DMS53 (cell line): Measurements from ENCODE around the gene MRPL54.
A peak's percentile ranks its signal among the peaks of the same experiment; 100 is the strongest.

ENCODE experiments used
- DNase-seq: peaks from one replicate; lab custom pipeline; 2025; lab: John Stamatoyannopoulos, UW

The MRPL54 gene

DNA sequence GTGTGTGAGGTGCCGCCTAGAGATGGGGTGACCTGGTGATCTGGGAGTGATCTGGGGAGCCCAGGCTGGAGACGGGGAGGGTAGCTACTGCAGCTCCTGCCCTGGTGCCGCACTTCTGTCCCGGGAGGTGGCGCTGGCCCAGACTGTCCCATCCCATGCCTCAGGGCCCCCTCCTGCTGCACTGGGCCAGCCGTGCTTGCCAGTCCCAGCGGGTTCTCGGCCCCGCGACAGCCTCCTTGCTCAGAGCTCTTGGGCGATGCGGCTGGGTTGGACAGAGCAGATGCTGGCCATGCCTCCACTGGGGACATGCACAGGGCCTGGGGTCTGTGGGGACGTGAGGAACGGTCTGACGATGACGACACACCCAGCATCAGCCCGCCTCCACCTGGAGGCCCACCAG is 7.0 kb downstream of the MRPL54 start:
- no peak for DNase-seq

DNA sequence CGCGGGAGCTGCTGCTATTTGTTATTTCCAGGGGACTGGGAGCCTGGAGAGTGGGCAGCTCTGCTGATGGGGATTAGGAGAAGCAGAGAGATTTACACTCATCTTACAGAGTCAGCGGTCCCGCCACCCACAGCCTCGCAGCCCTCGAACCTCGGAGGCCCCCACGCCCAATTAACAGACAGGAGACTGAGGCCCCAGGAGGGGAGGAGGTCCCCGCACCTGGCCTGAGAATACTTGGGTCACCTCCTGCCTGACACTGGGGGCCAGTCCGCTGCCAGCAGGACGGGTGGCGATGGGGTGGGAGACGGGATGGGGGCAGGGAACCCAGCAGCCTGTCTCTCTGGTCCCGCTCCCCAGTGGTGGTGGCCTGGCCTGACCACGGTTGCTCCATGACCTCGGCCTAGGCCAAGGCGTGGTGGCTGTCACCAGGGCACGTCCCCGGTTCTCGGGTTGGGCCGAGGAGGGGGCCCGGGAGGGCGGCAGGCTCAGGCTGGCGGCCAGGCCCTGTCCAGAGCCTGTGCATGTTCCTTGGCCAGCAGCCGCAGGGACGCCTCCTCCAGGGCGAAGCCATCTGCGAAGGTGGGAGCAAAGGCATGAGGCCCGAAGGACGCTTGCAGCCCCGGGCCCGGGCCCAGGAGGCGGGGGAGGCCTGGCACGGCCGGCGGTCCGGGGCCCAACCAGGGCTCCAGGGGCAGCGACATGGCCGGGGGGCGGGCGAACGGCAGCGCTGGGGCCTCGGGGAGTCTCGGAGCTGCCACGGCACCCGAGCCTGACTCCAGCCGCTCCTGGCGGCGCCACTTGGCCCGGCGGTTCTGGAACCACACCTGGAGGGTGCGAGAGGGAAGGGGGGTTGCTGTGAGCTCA is 7.9 kb downstream of the MRPL54 start:
- DNase-seq: no peak

DNA sequence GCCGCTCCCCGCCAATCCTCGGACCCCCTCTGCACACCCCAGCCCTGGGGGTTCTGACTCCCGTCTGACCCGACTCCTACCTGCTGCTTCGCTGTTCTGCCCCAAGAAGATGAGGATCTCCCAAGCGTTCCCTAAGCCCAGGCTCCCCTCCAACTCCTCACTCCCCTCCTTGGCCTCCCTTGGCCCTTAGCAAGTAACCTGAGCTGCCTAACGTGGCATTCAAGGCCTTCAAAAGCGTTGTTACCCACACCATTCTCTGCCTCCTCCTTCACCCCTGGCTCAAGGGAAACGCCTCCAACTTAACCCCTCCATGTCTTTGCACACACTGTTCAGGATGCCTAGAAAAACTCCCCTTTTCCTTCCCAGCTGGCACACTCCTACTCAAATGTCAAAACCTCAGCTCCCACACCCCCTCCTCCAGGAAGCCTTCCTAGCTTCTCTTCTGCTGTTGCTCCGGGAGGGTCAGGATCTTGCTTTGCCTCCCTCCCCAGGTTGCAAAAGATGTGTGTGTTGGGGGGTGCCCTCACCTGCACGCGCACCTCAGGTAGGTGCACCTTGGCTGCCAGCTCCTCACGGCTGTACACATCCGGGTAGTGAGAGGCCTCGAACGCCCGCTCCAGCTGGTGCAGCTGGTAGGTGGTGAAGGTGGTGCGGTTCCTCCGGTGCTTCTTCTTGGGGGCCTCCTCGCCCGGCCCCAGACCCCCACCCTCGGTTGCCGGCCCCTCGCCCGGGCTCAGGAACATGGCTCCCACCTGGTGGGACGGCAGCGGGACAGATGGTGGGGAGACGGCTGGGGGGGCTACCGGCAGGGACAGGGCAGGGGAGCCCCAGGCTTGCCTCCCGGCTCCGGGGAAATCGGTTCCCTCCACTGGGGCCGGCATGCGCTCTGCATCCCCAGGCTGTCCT is 8.8 kb downstream of the MRPL54 start:
- no peak for DNase-seq

DNA sequence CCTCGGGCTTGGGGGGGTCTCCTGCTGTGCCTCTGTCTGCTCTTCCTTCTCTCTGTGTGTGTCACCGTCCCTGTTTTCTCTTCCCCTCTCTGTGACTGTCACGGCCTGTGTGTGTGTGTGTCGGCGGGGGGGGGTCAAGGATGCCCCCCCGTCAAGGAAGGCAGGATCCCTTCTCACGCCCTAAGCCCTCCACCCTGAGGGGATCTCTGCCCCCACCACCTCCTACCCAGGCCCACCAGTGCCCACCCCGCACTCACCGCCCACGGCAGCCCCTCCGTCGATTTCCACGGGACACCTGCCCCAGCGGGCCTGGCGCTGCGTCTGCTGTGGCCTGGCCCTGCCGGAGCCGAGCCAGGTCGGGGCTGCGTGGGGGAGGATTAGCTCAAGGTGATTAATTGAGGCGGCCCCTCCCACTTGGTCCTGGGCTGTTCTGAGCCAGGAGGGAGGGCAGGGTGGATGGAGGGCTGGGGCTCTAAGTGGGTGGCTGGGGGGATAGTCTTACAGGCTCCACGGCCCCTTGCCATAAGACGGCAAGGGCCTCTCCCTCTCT is 9.5 kb downstream of the MRPL54 start, which contains the start of gene RAX2:
Gene RAX2, minus strand, starts transcription at position 323 of the 550 bp plus-strand sequence. CDS start 486 bp downstream, outside the sequence.
- no peak for DNase-seq

DNA sequence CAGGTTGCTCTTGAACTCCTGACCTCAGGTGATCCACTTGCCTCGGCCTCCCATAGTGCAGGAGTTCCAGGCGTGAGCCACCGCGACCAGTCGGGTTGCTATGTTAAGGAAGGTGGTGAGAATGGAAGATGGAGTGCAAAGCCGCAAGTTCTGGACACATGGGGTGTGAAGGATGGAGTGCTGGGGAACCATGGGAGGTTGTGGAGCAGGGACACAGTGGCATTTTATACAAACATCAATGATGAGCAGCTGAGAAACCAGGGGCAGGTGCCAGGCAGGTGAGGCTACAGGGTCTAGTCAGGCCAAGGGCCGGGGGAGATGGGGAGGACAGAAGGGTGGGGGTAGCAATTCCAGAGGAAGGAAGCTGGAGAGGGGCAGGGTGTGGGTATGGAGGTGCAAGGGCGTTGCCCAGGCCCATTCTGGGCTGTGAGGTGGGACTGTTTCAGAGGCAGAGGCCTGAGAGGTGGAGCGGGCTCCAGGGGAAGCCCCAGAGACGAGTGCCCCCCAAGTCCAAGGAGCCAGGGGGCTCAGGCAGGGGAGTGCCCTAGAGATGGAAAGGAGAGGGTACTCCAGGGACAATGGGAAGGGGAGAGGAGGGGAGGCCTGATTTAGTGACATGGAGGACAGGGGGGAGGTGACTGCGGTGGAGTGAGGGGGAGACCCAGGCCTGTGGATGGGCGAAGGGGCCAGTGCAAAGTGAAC is 11.5 kb downstream of the MRPL54 start:
- no peak for DNase-seq

DNA sequence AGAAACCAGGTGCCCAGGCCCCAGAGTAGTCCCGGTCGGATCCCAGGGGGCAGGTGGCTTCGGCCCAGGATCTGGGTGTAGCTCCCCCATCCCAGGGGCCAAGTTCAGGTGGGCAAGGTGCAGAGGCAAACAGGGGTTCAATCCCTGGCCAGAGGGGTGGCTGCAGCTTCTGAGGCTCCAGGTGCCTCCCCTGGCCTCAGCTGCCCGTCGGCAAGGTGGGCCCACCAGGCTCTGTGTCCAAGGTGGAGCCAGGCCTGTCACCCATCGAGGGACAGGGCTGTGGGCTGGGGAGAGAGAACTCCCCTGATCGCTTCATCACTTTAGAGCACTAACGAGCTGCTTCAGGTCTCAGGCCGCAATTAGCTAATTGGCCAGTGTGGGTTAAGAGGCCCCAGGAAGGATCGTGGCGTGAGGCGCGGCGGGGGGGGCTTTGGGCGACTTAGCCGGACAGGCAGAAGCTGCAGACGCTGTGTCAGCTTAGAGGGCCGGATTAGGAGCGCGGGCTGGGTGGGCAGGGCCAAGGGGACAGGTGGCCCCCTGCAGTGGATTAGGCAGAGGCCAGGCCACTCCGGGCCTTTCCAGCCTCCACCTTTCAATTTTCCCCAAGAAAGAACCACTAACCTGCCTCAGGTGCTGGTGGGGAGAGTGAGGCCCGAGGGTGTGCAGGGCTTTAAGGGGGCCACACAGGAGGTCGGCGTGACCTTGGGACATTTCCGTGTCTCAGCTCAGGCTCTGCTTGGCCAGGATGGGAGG is 12.3 kb downstream of the MRPL54 start:
- no peak for DNase-seq

DNA sequence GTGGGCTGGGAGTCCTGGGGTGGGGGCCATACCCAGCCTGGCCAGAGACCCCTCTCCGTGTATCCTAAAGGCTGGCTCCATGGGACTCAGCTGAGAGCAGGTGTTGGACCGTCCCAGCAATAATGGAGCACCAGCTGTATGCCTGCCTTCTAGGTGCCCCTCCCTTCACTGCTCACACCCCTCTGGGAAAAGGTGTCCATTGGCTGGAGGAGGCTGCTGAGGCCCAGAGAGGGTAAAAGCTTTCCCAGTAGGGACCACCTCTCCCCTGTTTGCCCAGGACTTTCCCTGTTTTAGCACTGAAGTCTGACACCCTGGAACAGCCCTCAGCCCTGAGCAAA is 12.9 kb downstream of the MRPL54 start:
- DNase-seq: no peak

DNA sequence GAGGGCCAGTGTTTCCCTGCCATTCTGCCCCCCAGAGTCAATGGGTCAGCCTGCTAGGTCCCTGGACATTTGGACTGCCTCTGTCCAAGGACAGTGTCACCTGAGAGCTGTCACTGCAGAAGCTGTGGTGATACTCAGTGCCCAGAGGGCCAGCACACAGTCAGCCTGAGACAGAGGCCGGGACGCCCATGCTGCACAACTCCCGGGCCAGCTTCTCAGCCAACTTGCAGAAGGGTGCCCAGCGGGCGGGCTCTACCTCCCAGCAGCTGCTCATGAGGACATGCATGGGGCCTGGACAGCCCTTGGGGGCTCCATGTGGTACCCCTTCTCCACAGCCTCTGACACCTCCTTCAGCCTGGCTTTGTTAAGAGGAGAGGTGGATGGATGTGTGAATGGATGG is 13.3 kb downstream of the MRPL54 start:
- DNase-seq: no peak

DNA sequence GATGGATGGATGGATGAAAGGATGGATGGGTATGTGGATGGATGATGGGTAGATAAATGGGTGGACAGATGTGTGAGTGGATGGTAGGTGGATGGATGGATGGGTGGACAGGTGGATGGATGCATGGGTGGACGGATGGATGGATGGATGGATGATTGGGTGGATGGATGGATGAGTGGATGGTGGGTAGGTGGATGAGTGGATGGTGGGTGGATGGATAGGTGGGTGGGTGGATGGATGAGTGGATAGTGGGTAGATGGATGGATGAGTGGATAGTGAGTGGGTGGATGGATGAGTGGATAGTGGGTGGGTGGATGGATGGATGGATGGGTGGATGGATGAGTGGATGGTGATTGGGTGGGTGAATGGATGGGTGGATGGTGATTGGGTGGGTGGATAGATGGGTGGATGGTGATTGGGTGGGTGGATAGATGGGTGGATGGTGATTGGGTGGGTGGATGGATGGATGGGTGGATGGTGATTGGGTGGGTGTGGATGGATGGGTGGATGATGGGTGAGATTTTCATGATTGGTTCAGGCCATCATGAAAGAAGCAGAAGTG is 14.1 kb downstream of the MRPL54 start:
- no peak for DNase-seq

DNA sequence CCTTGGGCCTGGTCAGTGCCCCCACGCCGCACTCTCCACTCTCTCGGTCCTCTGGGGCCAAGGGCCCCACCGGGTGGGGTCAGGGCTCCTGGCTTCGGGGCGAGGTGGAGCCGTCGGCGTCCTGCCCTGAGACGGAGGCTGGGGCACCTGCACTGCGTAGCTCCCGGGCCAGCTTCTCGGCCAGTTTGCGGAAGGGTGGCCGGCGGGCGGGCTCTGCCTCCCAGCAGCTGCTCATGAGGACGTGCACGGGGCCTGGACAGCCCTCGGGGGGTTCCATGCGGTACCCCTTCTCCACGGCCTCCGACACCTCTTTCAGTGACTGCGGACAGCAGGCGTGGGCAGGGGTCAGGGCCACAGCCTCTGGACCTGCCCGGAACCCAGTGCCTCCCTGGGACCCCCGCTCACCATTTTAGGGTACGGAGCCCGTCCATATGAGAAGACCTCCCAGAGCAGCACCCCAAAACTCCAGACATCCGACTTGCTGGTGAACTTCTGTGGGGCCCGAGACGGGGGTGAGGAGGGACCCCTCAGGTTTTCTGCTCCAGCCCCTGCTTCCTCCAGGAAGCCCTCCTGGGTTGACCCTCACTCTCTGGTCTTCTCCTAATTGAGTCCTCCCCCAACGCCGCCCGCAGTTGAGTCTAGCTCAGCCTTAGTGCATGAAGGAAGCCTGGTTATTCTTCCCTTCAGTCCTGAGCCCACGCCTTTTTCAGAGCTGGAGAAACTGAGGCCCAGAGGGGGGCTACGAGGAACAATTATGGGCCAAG is 15.8 kb downstream of the MRPL54 start:
- no peak for DNase-seq

DNA sequence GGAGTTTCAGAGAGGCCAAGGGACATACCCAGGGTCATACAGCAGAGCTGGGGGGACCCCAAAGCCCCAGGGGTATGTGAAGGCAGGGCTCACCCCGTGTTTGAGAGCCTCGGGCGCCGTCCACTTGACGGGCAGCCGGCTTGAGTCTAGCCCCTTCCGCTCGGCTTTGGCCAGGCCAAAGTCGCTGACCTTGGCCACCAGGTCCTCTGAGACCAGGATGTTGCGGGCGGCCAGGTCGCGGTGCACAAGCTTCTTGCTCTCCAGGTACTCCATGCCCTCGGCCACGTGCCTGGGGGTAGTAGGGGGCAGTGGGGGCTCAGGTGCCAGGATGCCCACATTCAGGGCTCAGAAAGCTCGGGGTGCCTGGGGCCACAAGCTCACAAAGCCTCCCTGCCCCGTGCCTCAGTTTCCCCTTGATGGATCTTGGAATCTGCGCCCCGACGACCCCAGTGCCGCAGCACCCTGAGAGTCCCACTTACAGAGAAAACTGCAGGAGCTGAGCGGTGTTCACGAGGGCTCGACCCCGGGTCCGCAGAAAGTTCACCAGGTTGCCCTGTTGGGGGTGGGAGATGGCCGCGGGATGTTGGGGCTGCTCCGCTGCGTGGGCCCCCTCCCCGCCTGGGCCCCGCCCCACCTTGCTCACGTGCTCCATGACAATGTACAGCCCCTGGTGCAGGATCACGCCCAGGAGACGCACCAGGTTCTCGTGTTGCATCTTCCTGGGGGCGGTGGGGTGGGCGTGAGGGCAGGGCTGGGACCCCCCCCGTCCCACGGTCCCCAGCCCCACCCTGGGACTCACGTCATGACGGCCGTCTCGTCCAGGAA is 16.6 kb downstream of the MRPL54 start:
- no peak for DNase-seq

DNA sequence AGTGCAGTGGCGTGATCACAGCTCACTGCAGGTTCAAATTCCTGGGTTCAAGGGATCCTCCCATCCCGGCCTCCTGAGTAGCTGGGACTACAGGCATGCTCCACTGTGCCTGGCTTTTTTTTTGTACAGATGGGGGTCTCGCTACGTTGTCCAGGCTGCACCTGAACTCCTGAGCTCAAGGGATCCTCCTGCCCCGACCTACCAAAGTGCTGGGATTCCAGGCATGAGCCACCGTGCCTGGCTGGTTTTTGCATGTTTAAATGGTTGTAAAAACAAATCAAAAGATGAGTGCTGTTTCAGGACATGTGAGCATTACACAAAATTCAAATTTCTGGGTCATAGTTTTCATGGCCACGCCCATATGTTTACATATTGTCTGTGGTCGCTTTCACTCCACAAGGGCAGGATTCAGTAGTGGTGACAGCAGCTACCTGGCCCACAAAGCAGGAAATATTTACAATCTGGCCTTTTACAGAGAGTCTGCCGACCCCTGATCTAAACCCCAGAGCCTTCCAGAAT is 18.4 kb downstream of the MRPL54 start:
- no peak for DNase-seq

DNA sequence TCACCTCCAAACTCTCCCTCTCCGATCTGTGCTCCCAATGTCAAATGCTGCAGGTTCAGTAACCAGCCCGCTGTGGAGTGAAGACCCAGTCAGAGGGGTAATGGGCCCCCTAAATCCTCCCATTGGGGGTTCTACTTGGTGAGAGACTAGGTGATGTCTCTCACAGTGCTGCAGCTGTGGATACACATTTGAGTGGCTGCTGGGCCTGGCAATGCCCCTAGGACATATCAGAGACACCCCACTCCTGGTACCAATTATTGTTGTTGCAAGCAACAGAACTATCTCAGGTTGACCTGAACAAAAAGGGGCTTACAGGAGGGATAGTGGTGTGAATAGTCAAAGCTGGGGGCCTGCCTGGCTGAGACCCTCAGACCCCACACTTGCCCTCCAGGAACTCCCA is 19.1 kb downstream of the MRPL54 start:
- DNase-seq: no peak

DNA sequence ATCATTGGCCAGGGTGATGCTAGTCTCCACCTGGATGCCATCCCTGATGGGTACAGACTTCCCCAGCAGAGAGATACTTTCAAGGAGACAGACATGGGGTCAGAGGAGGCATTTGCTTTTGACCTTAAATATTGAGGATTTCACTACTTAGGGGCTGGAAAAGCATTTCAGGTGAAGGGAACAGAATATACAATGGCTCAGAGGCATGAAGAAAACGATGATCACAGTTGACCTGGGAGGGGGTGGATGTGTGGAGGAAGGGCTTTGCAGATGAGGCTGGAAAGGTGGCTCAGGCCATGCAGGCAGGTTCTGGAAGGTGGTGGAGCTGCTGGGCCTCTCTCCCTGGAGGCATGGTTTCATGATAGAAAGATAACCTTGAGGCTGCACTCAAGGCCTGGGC is 19.8 kb downstream of the MRPL54 start:
- DNase-seq: no peak

DNA sequence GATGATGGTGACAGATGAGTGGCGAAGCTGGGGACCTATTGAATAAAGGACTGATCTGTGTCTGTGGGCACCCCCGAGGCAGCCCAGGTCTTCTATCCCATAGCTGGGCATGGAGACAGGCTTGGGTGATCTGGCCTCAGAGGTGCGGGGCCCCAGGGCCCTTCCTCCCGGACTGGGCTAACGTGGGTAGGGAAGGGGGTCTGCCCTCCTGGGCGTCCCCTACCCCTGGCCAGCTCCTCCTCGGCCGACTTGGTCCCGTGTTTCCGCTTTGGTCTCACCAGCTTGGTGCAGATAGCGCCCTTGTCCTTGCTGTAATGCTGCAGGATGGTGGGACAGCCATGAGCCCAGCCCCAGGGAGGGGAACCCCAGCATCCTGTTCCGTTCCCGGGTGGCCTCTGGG is 20.4 kb downstream of the MRPL54 start:
- DNase-seq: no peak

DNA sequence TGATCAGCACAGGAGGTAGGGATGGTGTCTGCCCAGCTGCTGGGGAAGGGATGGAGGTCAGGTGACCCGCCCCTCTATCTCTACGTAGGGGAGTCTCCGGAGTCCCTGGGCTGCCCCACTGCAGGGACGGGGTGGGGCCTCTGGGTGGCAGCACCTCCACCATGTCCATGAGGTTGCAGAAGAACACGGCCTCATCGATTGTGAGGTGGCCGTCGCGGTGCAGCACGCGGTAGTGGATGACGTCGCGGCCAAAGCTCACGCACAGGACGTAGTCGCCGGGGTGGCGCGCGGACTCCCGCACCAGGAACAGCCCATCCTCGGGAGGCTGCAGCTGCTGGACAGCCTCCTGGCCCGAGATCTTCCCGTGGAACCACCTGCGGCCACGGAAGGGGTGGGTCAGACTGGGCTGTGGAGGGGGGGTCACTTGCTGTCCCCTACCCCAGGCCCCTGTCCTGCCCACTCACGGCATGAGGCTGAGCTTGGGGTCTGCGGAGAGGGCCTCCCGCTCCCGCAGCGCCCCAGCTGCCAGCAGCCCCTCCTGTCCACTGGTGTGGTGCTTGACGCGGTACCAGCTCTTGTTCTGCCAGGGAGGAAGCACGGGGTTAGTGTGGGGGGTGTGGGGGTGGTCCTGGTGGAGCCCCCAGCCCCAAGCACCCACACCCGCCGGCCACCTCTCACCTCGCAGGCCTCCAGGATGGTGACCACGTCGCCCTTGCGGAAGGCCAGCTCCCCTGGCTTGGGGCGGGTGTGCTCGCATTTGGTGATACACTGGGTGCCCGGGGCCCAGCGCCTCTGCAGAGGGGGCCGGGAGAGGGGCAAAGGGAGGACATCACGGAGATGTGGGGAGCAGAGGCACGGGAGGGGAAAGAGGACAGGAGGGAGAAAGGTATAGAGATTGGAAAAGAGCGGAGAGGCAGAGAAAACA is 21.4 kb downstream of the MRPL54 start:
- peak; percentile 67 for DNase-seq

DNA sequence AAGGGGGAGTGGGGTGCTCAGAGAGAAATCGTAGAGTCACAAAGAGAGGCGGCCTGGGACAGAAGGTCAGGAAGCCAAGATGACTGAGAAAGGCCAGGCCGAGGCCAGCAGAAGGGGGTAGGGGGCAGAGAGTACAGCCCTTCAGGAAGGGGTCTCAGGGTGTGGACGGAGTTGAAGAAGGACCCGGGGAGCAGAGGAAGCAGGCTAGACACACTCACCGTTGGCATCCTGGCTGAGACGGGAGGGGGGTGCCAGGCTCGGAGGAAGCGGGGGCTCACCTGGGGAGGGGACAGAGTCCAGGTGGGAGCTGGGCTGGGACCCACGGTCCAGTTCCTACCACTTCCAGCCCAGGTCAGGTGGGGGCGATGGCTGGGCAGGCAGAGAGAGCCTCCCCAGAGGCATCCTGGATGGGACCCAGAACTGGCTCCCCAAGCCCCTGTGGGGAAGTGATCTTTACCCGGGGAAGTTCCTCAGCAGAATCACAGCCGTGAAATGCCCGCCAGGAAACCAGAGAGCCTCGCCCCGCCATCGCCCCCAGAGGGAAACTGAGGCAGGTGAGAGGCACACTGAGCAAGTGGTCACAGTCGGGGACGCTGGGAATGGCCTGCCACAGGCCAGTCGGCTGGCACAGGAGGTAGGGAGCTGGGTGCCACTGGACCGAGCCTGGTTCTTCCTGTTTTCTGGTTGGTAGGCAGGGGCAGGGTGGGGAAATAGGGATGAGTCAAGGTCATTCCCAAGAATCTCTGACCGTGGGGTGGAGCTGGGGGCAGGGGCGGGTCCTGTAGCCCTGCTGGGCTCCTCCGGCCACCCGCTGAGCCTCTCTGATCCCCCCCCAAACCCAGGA is 22.3 kb downstream of the MRPL54 start:
- DNase-seq: no peak
